GM12874 (cell line): ENCODE results near the gene ELFN2.

Experiments used
- TF ChIP-seq, protein P1 (sequence below): IDR thresholded peaks from 2 replicates; pipeline ENCODE4 v1.5.1; 2011; ENCODE audit warnings: low read depth, mild to moderate bottlenecking, control low read depth, low read length, moderate library complexity; ENCODE audit not compliant: insufficient read depth

ELFN2 gene

DNA sequence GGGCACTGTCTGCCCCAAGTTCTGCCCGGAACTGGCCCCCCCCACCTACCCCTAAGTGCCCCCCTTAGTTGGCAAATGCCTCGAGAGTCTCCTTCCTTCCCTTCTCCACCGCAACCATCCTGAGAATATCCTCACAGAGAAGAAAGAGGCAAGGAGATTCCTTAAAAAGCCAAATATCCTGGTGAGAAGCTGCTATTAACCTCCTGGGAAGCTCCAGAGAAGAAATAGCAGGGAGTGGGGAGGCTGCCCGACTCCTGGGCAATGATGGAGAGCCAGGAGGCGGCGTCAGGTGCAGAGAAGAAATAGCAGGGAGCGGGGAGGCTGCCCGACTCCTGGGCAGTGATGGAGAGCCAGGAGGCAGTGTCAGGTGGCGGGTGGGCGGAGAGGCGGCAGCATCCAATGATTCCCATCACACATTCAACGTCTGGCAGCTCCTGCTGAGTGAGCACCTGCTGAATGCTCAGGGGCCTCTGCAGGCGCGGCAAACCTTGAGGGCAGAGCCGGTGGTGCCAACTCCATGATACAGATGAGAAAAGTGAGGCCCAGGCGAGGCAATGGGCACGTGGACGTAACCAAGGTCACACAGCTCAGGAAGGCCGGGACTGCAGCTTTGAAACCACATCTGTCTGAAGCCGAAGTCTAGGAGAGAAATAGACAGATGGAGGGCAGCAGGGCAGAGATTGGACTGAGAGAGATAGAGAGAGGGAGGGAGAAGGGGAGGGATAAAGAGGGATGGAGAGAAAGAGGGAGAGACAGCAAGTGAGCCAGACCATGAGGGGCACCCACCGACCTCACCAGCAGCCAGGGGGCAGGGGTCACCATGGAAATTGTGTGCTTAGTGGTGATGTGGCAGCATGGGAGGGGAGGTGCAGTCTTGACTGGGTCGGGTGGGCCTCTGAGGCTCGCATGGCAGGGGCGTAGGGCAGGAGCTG is 86.7 kb downstream of the ELFN2 start:
- TF ChIP-seq, protein P1, sequence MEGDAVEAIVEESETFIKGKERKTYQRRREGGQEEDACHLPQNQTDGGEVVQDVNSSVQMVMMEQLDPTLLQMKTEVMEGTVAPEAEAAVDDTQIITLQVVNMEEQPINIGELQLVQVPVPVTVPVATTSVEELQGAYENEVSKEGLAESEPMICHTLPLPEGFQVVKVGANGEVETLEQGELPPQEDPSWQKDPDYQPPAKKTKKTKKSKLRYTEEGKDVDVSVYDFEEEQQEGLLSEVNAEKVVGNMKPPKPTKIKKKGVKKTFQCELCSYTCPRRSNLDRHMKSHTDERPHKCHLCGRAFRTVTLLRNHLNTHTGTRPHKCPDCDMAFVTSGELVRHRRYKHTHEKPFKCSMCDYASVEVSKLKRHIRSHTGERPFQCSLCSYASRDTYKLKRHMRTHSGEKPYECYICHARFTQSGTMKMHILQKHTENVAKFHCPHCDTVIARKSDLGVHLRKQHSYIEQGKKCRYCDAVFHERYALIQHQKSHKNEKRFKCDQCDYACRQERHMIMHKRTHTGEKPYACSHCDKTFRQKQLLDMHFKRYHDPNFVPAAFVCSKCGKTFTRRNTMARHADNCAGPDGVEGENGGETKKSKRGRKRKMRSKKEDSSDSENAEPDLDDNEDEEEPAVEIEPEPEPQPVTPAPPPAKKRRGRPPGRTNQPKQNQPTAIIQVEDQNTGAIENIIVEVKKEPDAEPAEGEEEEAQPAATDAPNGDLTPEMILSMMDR = no peak

- TF ChIP-seq, protein P1 = no peak
These were observed 88.6 kb downstream of the ELFN2 start for GRCh38 chr22:37338539-37339246.

- TF ChIP-seq, protein P1 = no peak
These were observed 89.9 kb downstream of the ELFN2 start for GRCh38 chr22:37337204-37337943.

DNA sequence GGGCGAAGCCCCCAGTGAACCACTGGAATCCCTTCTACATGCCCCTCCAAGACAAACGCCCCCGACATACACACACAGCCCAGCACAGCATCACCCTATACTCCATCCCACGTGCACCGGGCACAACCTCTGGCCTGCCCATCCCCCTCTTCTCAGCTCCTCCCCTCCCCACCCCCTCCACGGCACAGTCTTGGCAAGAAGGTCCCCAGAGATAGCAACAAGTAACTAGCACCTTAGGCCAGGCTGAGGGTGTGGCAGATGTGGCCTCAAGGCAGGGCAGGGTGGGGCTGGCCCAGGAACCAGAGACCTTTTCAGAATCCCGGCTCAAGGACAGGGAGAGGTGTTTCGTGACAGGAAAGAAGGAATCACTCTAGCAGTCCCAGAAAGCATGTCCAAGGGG is 90.7 kb downstream of the ELFN2 start:
- TF ChIP-seq, protein P1 = no peak

- TF ChIP-seq, protein P1 = no peak
These were observed 91.5 kb downstream of the ELFN2 start for GRCh38 chr22:37335806-37336199.

DNA sequence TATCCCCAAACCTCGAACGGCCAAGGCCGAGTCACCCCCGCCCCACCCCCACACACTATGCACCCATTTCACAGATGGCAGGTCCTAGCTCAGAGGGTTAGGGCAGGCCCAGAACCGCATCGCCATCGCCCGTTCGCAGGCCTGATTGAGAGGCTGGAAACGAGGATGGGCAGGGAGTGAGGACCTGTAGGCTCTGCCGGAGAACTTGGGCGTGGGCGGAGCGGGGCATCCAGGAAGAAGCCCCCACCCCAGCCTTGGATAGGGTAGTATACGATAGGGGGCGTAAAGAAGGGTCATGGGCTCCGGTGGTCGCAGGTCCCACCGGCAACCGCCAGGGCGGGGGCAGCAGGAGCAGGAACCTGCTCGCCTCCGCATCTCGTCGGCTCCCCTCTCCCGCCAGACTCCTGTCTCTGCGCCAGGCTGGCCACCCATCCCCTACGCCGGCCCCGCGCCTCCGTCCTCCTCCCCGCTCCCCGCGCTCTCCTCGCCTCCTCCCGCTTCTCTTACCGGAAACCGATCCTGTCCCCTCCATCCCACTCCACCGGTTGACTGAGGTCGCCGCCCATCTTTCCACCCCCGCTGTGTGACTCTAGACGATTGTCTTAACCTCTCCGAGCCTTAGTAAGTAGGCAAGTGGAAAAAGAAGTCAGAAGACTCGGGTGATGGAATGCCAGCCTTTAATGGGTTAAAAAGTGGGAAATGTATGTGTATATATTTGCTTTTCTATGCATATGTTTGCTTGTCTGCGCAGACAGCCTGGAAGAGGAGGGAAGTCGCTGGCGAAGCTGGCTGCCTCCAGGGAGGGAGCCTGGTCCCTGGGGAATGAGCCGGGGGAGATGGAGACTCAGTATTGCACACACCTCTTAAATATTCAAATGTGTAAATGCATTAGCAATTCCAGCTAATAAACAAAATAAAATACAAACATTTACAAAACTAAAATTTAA is 92.1 kb downstream of the ELFN2 start:
- TF ChIP-seq, protein P1 = no peak
